Measurements from ENCODE around the gene VAPA. TPM values are rescaled to one million over a fixed set of nuclear protein-coding genes. Genes with fewer than 3 reads are reported as not detected.

VAPA gene
- total and polyA plus RNA-seq, 3 experiments from 2014 or later: 167 to 228 (median 193) TPM

- Mint-ChIP-seq H3K27me3 (peaks cover 19 to 36% of the 10 kb centered on the region in 2 donors), H3K27ac (no peak overlapping the region), H3K4me3 (no peak overlapping the region), H3K4me1 (no peaks in the 10 kb centered on the region), H3K9me3 (peaks cover 0 to 5% (median 0%) of the 10 kb centered on the region in 5 donors), H3K36me3 (no peaks in the 10 kb centered on the region)
- no peaks in the 10 kb centered on the region for H3K9me3 ChIP-seq (ENCODE audit: low read length)
- DNase-seq: no peak
- ChIA-PET POLR2A (no interaction called here), CTCF (no interaction called here)
- H3K27ac ChIP-seq (ENCODE audit: low read depth, low read length): no peak overlapping the region
- no peaks in the 10 kb centered on the region for H3K4me1 ChIP-seq (ENCODE audit: insufficient read depth, low read length)
- H3K4me3 ChIP-seq (ENCODE audit: low read length): no peak overlapping the region
- H3K36me3 ChIP-seq (ENCODE audit: insufficient read depth, low read length): no peaks in the 10 kb centered on the region
- H3K27me3 ChIP-seq (ENCODE audit: insufficient read depth, low read length, poor library complexity, severe bottlenecking): peaks cover 8% of the 10 kb centered on the region
Observed at GRCh38 chr18:9991011-9992000, 77.5 kb downstream of the VAPA start.

- peaks cover 5% of the 10 kb centered on the region for H3K27me3 ChIP-seq (ENCODE audit: insufficient read depth, low read length, poor library complexity, severe bottlenecking)
- no peaks in the 10 kb centered on the region for H3K36me3 ChIP-seq (ENCODE audit: insufficient read depth, low read length)
- ChIA-PET CTCF (no interaction called here), POLR2A (no interaction called here)
- no peak overlapping the region for H3K4me3 Mint-ChIP-seq
- H3K27ac ChIP-seq (ENCODE audit: low read depth, low read length): no peak overlapping the region
- H3K4me1 ChIP-seq (ENCODE audit: insufficient read depth, low read length): no peaks in the 10 kb centered on the region
- H3K27ac Mint-ChIP-seq: no peak overlapping the region
- peaks cover 0 to 7% (median 0%) of the 10 kb centered on the region in 3 donors for H3K36me3 Mint-ChIP-seq
- H3K9me3 ChIP-seq (ENCODE audit: low read length): no peaks in the 10 kb centered on the region
- H3K27me3 Mint-ChIP-seq: peaks cover 19 to 34% of the 10 kb centered on the region in 2 donors
- peaks cover 0 to 10% (median 6%) of the 10 kb centered on the region in 5 donors for H3K9me3 Mint-ChIP-seq
- no peaks in the 10 kb centered on the region for H3K4me1 Mint-ChIP-seq
- no peak overlapping the region for H3K4me3 ChIP-seq (ENCODE audit: low read length)
- DNase-seq: no peak
Observed at GRCh38 chr18:9992300-9992972, 78.6 kb downstream of the VAPA start.

GRCh38 chr18:9992973-9993520 is 79.2 kb downstream of the VAPA start:
- ChIA-PET POLR2A (no interaction called here), CTCF (no interaction called here)
- H3K36me3 Mint-ChIP-seq: peaks cover 0 to 11% (median 0%) of the 10 kb centered on the region in 3 donors
- H3K4me3 ChIP-seq (ENCODE audit: low read length): no peak overlapping the region
- no peak overlapping the region for H3K4me3 Mint-ChIP-seq
- no peaks in the 10 kb centered on the region for H3K27me3 ChIP-seq (ENCODE audit: insufficient read depth, low read length, poor library complexity, severe bottlenecking)
- H3K27ac ChIP-seq (ENCODE audit: low read depth, low read length): no peak overlapping the region
- H3K4me1 Mint-ChIP-seq: no peaks in the 10 kb centered on the region
- H3K9me3 Mint-ChIP-seq: peaks cover 5 to 15% (median 8%) of the 10 kb centered on the region in 5 donors
- no peak for DNase-seq
- H3K36me3 ChIP-seq (ENCODE audit: insufficient read depth, low read length): no peaks in the 10 kb centered on the region
- H3K27ac Mint-ChIP-seq: no peak overlapping the region
- no peaks in the 10 kb centered on the region for H3K9me3 ChIP-seq (ENCODE audit: low read length)
- no peaks in the 10 kb centered on the region for H3K4me1 ChIP-seq (ENCODE audit: insufficient read depth, low read length)
- peaks cover 19 to 34% of the 10 kb centered on the region in 2 donors for H3K27me3 Mint-ChIP-seq

- H3K36me3 ChIP-seq (ENCODE audit: insufficient read depth, low read length): no peaks in the 10 kb centered on the region
- no peak overlapping the region for H3K4me3 Mint-ChIP-seq
- H3K9me3 ChIP-seq (ENCODE audit: low read length): no peaks in the 10 kb centered on the region
- ChIA-PET CTCF (no interaction called here), POLR2A (no interaction called here)
- no peak overlapping the region for H3K4me3 ChIP-seq (ENCODE audit: low read length)
- peaks cover 18 to 32% of the 10 kb centered on the region in 2 donors for H3K27me3 Mint-ChIP-seq
- no peak for DNase-seq
- H3K9me3 Mint-ChIP-seq: peaks cover 9 to 20% (median 13%) of the 10 kb centered on the region in 5 donors
- no peak overlapping the region for H3K27ac ChIP-seq (ENCODE audit: low read depth, low read length)
- H3K27ac Mint-ChIP-seq: no peak overlapping the region
- no peaks in the 10 kb centered on the region for H3K4me1 ChIP-seq (ENCODE audit: insufficient read depth, low read length)
- peaks cover 0 to 14% (median 0%) of the 10 kb centered on the region in 3 donors for H3K36me3 Mint-ChIP-seq
- H3K4me1 Mint-ChIP-seq: no peaks in the 10 kb centered on the region
- H3K27me3 ChIP-seq (ENCODE audit: insufficient read depth, low read length, poor library complexity, severe bottlenecking): no peaks in the 10 kb centered on the region
Observed at GRCh38 chr18:9993521-9994025, 79.8 kb downstream of the VAPA start.

GRCh38 chr18:9994026-9994570 is 80.3 kb downstream of the VAPA start:
- DNase-seq: no peak
- Mint-ChIP-seq H3K36me3 (peaks cover 0 to 14% (median 0%) of the 10 kb centered on the region in 3 donors), H3K27me3 (peaks cover 16 to 30% of the 10 kb centered on the region in 2 donors), H3K4me3 (peak overlapping the region in 1 of 7 donors; percentile 18), H3K27ac (peak overlapping the region in 1 of 8 donors; percentile 74), H3K9me3 (peaks cover 15 to 24% (median 17%) of the 10 kb centered on the region in 5 donors), H3K4me1 (no peaks in the 10 kb centered on the region)
- ChIA-PET POLR2A (no interaction called here), CTCF (no interaction called here)
- H3K36me3 ChIP-seq (ENCODE audit: insufficient read depth, low read length): no peaks in the 10 kb centered on the region
- H3K27ac ChIP-seq (ENCODE audit: low read depth, low read length): no peak overlapping the region
- no peaks in the 10 kb centered on the region for H3K27me3 ChIP-seq (ENCODE audit: insufficient read depth, low read length, poor library complexity, severe bottlenecking)
- no peaks in the 10 kb centered on the region for H3K9me3 ChIP-seq (ENCODE audit: low read length)
- no peak overlapping the region for H3K4me3 ChIP-seq (ENCODE audit: low read length)
- H3K4me1 ChIP-seq (ENCODE audit: insufficient read depth, low read length): no peaks in the 10 kb centered on the region

GRCh38 chr18:9994701-9995235 is 81.0 kb downstream of the VAPA start:
- H3K36me3 ChIP-seq (ENCODE audit: insufficient read depth, low read length): no peaks in the 10 kb centered on the region
- no peaks in the 10 kb centered on the region for H3K27me3 ChIP-seq (ENCODE audit: insufficient read depth, low read length, poor library complexity, severe bottlenecking)
- no peak overlapping the region for H3K27ac ChIP-seq (ENCODE audit: low read depth, low read length)
- H3K4me3 ChIP-seq (ENCODE audit: low read length): no peak overlapping the region
- peak overlapping the region in 1 of 7 donors; percentile 40 for H3K4me3 Mint-ChIP-seq
- no peaks in the 10 kb centered on the region for H3K4me1 ChIP-seq (ENCODE audit: insufficient read depth, low read length)
- no peak overlapping the region for H3K27ac Mint-ChIP-seq
- no peak for DNase-seq
- H3K9me3 Mint-ChIP-seq: peaks cover 21 to 28% (median 24%) of the 10 kb centered on the region in 5 donors
- no peaks in the 10 kb centered on the region for H3K4me1 Mint-ChIP-seq
- peaks cover 0 to 19% (median 0%) of the 10 kb centered on the region in 3 donors for H3K36me3 Mint-ChIP-seq
- ChIA-PET POLR2A (no interaction called here), CTCF (no interaction called here)
- peaks cover 16 to 30% of the 10 kb centered on the region in 2 donors for H3K27me3 Mint-ChIP-seq
- H3K9me3 ChIP-seq (ENCODE audit: low read length): no peaks in the 10 kb centered on the region

GRCh38 chr18:9995631-9996030 is 81.8 kb downstream of the VAPA start:
- Histone ChIP-seq H3K27ac (ENCODE audit: low read depth, low read length) (no peak overlapping the region), H3K27me3 (ENCODE audit: insufficient read depth, low read length, poor library complexity, severe bottlenecking) (no peaks in the 10 kb centered on the region), H3K9me3 (ENCODE audit: low read length) (no peaks in the 10 kb centered on the region), H3K4me3 (ENCODE audit: low read length) (no peak overlapping the region), H3K4me1 (ENCODE audit: insufficient read depth, low read length) (no peaks in the 10 kb centered on the region), H3K36me3 (ENCODE audit: insufficient read depth, low read length) (no peaks in the 10 kb centered on the region)
- no peak for DNase-seq
- Mint-ChIP-seq H3K4me1 (no peaks in the 10 kb centered on the region), H3K4me3 (no peak overlapping the region), H3K9me3 (peaks cover 21 to 28% (median 28%) of the 10 kb centered on the region in 5 donors), H3K27me3 (peaks cover 14 to 30% of the 10 kb centered on the region in 2 donors), H3K27ac (no peak overlapping the region), H3K36me3 (peaks cover 0 to 19% (median 0%) of the 10 kb centered on the region in 3 donors)
- POLR2A ChIA-PET: no interaction called here
- CTCF ChIA-PET: no interaction called here
